Smooth muscle cell (in vitro differentiated cells): ENCODE results near the gene TREML1. TPM values are rescaled to one million over a fixed set of nuclear protein-coding genes. Genes with fewer than 3 reads are reported as not detected.
"Not testable (repeated sequence)": the region's sequence is repeated elsewhere in the genome, so short reads cannot be mapped to it uniquely, and the experiment has no call there.

Experiments
- DNase-seq: peaks from one replicate; lab custom pipeline; 2025; ENCODE audit not compliant: unreplicated experiment; lab: John Stamatoyannopoulos, UW
- H2AFZ ChIP-seq: fragments of 200-600 bp; sonication (generic); 2 replicates; pipeline ENCODE4 v1.6.0; 2016; ENCODE audit warnings: antibody characterized with exemption, low read depth, mild to moderate bottlenecking
- H3F3A ChIP-seq: fragments of 200-600 bp; sonication (generic); 2 replicates; pipeline ENCODE4 v1.6.0; 2017; ENCODE audit warnings: antibody characterized with exemption, low read depth
- H3K27ac ChIP-seq: fragments of 200-600 bp; sonication (generic); 2 replicates; pipeline ENCODE4 v1.5.1; 2016; ENCODE audit warnings: low read depth, mild to moderate bottlenecking
- H3K27me3 ChIP-seq: fragments of 200-600 bp; sonication (generic); 2 replicates; pipeline ENCODE4 v1.6.1; 2016; ENCODE audit warnings: low read depth, mild to moderate bottlenecking
- H3K36me3 ChIP-seq: fragments of 200-600 bp; sonication (generic); 2 replicates; pipeline ENCODE4 v1.5.1; 2016; ENCODE audit warnings: low read depth
- H3K4me1 ChIP-seq: fragments of 200-600 bp; sonication (generic); 2 replicates; pipeline ENCODE4 v1.5.1; 2016; ENCODE audit warnings: low read depth
- H3K4me2 ChIP-seq: fragments of 200-600 bp; sonication (generic); 2 replicates; pipeline ENCODE4 v1.6.0; 2016; ENCODE audit warnings: mild to moderate bottlenecking
- H3K4me3 ChIP-seq: fragments of 200-600 bp; sonication (generic); 2 replicates; pipeline ENCODE4 v1.5.1; 2016; ENCODE audit warnings: mild to moderate bottlenecking
- H3K79me2 ChIP-seq: fragments of 200-600 bp; sonication (generic); 2 replicates; pipeline ENCODE4 v1.6.0; 2016; ENCODE audit warnings: low read depth, mild to moderate bottlenecking
- H3K9ac ChIP-seq: fragments of 200-600 bp; sonication (generic); 2 replicates; pipeline ENCODE4 v1.6.0; 2016; ENCODE audit warnings: low read depth
- H3K9me3 ChIP-seq: fragments of 200-600 bp; sonication (generic); replicated peaks from 2 replicates; pipeline ENCODE4 v1.5.1; 2016; ENCODE audit warnings: low read depth
- H4K20me1 ChIP-seq: fragments of 200-600 bp; sonication (generic); 2 replicates; pipeline ENCODE4 v1.6.0; 2016; ENCODE audit warnings: low read depth
- CTCF ChIP-seq: fragments of 200-600 bp; sonication (generic); IDR thresholded peaks from 2 replicates; pipeline ENCODE4 v1.5.1; 2017; ENCODE audit warnings: borderline replicate concordance, mild to moderate bottlenecking, antibody characterized with exemption; ENCODE audit not compliant: insufficient read depth, poor library complexity, severe bottlenecking
- WGBS: methylation state at CpG from one replicate; pipeline ENCODE4 v1.1.7; 2016; ENCODE audit warnings: low lambda C conversion rate; 5-methylcytosine and 5-hydroxymethylcytosine counted together
- polyA plus RNA-seq: library from polyadenylated mRNA; unstranded; fragments of >200 nt; fragmentation: Nextera tagmentation; extraction: Ambion mirVana; gene quantifications from 2 replicates; pipeline ENCODE4 v1.2.1, GENCODE V29; 2016
- total RNA-seq: library from RNA; depleted of rRNA; stranded (reverse); fragments of >200 nt; gene quantifications from 2 replicates; pipeline ENCODE4 v1.2.3, GENCODE V29; 2014

The TREML1 gene
- total and polyA plus RNA-seq, 2 experiments from 2014 or later: not detected

GRCh38 chr6:41191569-41191968 is 37.4 kb upstream of the TREML1 start:
- H3K9ac ChIP-seq: no peak overlapping the region
- H3K4me3 ChIP-seq: no peak overlapping the region
- no peaks in the 10 kb centered on the region for H3F3A ChIP-seq
- no peaks in the 10 kb centered on the region for H3K4me1 ChIP-seq
- peak; percentile 39 for TF ChIP-seq CTCF
- no peaks in the 10 kb centered on the region for H4K20me1 ChIP-seq
- H3K4me2 ChIP-seq: no peak overlapping the region
- H2AFZ ChIP-seq: no peak overlapping the region
- WGBS: 34% methylated on average over 6 of the region's 6 CpGs
- H3K36me3 ChIP-seq: no peaks in the 10 kb centered on the region
- no peaks in the 10 kb centered on the region for H3K9me3 ChIP-seq
- H3K27me3 ChIP-seq: peaks cover 40% of the 10 kb centered on the region
- DNase-seq: no peak
- no peaks in the 10 kb centered on the region for H3K79me2 ChIP-seq
- no peak overlapping the region for H3K27ac ChIP-seq

DNA sequence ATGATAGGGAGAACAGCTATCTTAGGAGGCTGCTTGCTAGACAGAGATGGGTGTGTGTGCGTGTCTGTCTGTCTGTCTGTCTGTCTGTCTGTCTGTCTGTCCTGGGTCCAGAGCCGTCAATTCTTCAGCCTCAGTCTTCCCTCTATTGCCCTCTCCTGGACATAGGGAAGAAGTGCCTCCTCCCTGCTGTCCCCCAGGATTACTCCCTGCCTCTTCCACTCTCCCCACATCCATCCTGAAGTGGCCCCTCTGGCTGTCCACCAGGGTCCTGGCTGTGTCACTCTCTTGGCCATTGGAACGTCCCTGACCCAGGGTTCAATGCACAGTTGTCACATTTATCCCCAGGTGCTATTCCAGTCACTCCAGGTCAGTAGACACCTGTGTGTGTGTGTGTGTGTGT is 36.6 kb upstream of the TREML1 start:
- Histone ChIP-seq H3K27ac (no peak overlapping the region), H2AFZ (no peak overlapping the region), H3K9me3 (no peaks in the 10 kb centered on the region), H3K4me3 (no peak overlapping the region), H3K27me3 (peaks cover 33% of the 10 kb centered on the region), H4K20me1 (no peaks in the 10 kb centered on the region), H3K4me2 (no peak overlapping the region), H3K9ac (no peak overlapping the region), H3F3A (no peaks in the 10 kb centered on the region), H3K4me1 (no peaks in the 10 kb centered on the region), H3K36me3 (no peaks in the 10 kb centered on the region), H3K79me2 (no peaks in the 10 kb centered on the region)
- TF ChIP-seq CTCF: no peak
- 85% methylated on average over 3 of the region's 3 CpGs for WGBS
- no peak for DNase-seq

DNA sequence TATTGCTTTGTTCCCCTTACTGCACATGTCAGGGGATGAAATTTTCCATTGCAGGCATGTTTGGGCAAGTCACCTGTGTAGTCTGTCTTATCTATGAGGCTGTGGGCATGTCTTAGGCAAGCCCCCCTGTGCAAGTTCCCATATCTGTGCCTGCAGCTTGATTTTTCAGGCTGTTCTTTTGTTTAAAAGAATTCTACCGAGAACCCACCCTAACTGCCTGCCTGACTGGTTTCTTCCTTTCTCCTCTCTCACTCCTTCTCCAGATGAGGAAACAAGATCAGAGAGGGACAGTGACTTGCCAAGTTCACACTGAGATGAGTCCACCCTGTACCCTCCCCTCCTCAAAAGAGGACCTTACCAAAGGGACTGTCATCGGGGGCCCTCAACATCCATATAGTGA is 35.8 kb upstream of the TREML1 start:
- no peak overlapping the region for H3K9ac ChIP-seq
- no peak for TF ChIP-seq CTCF
- H3K9me3 ChIP-seq: no peaks in the 10 kb centered on the region
- 98% methylated on average over 2 of the region's 2 CpGs for WGBS
- H3F3A ChIP-seq: no peaks in the 10 kb centered on the region
- H3K4me2 ChIP-seq: no peak overlapping the region
- no peaks in the 10 kb centered on the region for H3K4me1 ChIP-seq
- H3K4me3 ChIP-seq: no peak overlapping the region
- peaks cover 24% of the 10 kb centered on the region for H3K27me3 ChIP-seq
- H2AFZ ChIP-seq: no peak overlapping the region
- H4K20me1 ChIP-seq: no peaks in the 10 kb centered on the region
- H3K27ac ChIP-seq: no peak overlapping the region
- no peaks in the 10 kb centered on the region for H3K36me3 ChIP-seq
- H3K79me2 ChIP-seq: no peaks in the 10 kb centered on the region
- no peak for DNase-seq

GRCh38 chr6:41189046-41189445 is 34.9 kb upstream of the TREML1 start:
- DNase-seq, H3F3A ChIP-seq, H3K9me3 ChIP-seq, H3K4me1 ChIP-seq, H3K27ac ChIP-seq, H3K4me2 ChIP-seq, H4K20me1 ChIP-seq, H3K4me3 ChIP-seq, H3K36me3 ChIP-seq, H3K79me2 ChIP-seq, H3K9ac ChIP-seq, H2AFZ ChIP-seq: not testable (repeated sequence)
- H3K27me3 ChIP-seq: peaks cover 15% of the 10 kb centered on the region
